Memory B cell (primary cell): ENCODE results near the gene VWCE.
"Not testable (repeated sequence)": the region's sequence is repeated elsewhere in the genome, so short reads cannot be mapped to it uniquely, and the experiment has no call there.

Experiments
- ATAC-seq: fragments of 150-1000 bp; cut with Tn5 transposase; 2 replicates; pipeline ENCODE4 v1.10.0; 2021; ENCODE audit warnings: low read depth, mild to moderate bottlenecking, moderate library complexity
- DNase-seq, 2 donors: peaks; one replicate each; pipeline ENCODE4 v3.0.0; 2022; ENCODE audit warnings: low spot score in 2 of 2
- H3K27ac Mint-ChIP-seq: one replicate; pipeline ENCODE4 v1.8.0; 2022; ENCODE audit warnings: mild to moderate bottlenecking, moderate library complexity, mixed read lengths
- H3K27me3 Mint-ChIP-seq: one replicate; pipeline ENCODE4 v1.8.0; 2022; ENCODE audit warnings: mixed read lengths
- H3K36me3 Mint-ChIP-seq: one replicate; pipeline ENCODE4 v1.8.0; 2022; ENCODE audit warnings: mild to moderate bottlenecking, mixed read lengths
- H3K4me1 Mint-ChIP-seq: one replicate; pipeline ENCODE4 v1.8.0; 2022; ENCODE audit warnings: mixed read lengths
- H3K4me3 Mint-ChIP-seq: one replicate; pipeline ENCODE4 v1.8.0; 2022; ENCODE audit warnings: mild to moderate bottlenecking, moderate library complexity, mixed read lengths
- H3K9me3 Mint-ChIP-seq: one replicate; pipeline ENCODE4 v1.8.0; 2022; ENCODE audit warnings: mixed read lengths

VWCE gene

DNA sequence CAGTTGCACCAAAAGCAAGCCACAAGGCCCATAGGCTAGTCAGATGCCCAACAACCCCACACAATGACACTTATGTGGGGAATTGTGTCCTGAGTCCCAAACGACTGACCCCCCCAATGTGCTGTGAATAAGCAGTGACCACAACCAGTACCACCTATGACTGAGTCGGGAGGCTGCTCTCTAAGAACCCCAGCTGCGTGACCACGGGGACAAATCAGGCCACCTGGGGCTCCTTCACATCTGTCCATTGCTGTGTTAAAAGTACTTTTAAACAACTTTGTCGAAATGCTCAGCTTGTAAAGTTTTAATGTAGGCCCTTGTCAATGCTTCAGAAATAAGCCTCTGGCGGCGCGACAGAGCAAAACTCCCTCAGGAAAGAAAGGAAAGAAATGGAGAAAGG, 54.8 kb downstream of the VWCE start:
- H3K27ac Mint-ChIP-seq, H3K4me3 Mint-ChIP-seq, H3K4me1 Mint-ChIP-seq, H3K36me3 Mint-ChIP-seq, ATAC-seq, DNase-seq, H3K9me3 Mint-ChIP-seq, H3K27me3 Mint-ChIP-seq: not testable (repeated sequence)

DNA sequence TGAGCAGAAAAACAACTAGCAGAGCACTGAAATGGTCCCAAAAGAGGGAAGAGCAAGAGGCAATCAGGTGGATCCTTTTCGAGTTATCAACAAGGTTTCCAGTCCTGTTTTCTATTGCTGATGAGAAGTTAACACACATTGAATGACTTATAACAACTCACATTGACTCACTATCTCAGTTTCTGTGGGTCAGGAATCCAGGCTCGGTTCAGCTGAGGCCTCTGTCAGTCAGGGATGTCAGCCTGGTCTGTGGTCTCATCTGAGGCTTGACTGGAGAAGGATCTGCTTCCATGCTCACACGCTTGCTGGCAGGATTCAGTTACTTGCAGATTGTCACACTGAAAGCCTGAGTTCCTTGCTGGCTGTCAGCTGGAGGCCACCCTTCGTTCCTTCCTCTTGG, 58.0 kb downstream of the VWCE start:
- H3K27ac Mint-ChIP-seq, H3K36me3 Mint-ChIP-seq, H3K9me3 Mint-ChIP-seq, H3K4me3 Mint-ChIP-seq, DNase-seq, H3K27me3 Mint-ChIP-seq, H3K4me1 Mint-ChIP-seq, ATAC-seq: not testable (repeated sequence)

DNA sequence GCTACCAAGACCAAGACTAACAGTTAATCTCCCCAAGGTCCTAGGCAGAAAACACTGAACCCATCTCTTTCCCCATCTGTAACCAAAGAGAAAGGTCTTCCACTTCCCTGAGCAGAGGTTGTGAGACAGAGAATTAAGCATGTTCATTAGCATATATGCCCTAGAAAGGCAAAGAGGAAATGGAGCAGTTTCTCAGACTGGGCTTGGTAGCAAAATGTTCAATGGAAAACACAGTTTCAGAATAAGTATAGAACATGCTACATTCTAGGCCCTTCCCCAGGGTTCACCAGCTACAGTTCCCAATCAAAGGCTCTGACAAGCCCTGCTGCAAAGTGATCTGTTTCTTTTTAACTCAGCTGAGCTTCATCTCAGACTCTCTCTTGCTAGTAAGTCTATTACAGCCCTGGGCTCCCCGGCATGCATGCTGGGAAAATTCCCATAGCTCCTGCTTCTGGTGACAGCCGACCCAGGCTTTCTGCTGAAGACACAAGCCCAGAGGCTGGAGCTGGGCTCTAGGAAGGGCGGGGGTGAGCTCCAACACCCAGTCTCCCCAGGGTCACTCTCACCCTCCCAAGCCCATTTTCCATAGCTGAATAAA, 62.5 kb downstream of the VWCE start:
- H3K27ac Mint-ChIP-seq, ATAC-seq, H3K9me3 Mint-ChIP-seq, DNase-seq, H3K27me3 Mint-ChIP-seq, H3K4me3 Mint-ChIP-seq, H3K4me1 Mint-ChIP-seq, H3K36me3 Mint-ChIP-seq: not testable (repeated sequence)

DNA sequence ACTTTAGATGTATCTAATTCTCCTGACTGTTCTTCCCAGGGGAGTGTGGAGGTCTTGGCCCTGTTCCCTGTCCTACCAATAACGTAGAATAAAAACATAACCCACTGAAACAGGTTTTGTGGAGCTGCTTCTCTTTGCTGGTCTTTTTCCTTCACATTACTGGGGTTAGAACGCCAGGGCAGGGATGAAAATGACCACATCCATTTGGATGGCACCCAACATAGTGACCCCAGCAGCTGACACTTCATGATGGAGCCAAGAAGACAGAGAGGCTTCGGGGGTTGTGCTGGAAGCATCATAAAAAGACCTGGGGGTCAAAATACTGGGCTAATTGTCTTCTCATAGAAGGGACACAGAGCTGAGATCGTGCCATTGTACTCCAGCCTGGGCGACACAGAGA, 63.5 kb downstream of the VWCE start:
- H3K9me3 Mint-ChIP-seq, H3K36me3 Mint-ChIP-seq, H3K27me3 Mint-ChIP-seq, H3K27ac Mint-ChIP-seq, H3K4me1 Mint-ChIP-seq, DNase-seq, ATAC-seq, H3K4me3 Mint-ChIP-seq: not testable (repeated sequence)

DNA sequence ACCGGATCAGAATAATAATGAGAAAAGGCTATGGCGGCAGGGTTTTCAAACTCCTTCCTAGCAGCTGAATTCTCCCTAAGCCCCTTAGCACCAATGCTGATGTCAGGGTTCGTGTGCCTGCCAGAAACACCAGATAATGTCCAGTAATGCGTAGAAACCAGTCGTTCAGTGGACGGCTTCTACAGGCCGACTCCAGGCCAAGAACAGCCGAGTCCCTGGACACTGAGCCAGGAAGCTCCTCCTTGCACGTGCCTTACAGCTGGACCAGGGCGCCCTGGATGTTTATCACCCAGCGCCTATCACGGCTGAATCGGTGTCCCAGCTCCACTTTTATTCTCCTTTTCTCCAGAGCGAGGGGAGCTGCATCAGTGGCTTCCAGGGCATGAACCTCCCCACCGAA, 64.1 kb downstream of the VWCE start:
- H3K4me1 Mint-ChIP-seq, H3K36me3 Mint-ChIP-seq, ATAC-seq, H3K27me3 Mint-ChIP-seq, H3K27ac Mint-ChIP-seq, H3K4me3 Mint-ChIP-seq, H3K9me3 Mint-ChIP-seq, DNase-seq: not testable (repeated sequence)

DNA sequence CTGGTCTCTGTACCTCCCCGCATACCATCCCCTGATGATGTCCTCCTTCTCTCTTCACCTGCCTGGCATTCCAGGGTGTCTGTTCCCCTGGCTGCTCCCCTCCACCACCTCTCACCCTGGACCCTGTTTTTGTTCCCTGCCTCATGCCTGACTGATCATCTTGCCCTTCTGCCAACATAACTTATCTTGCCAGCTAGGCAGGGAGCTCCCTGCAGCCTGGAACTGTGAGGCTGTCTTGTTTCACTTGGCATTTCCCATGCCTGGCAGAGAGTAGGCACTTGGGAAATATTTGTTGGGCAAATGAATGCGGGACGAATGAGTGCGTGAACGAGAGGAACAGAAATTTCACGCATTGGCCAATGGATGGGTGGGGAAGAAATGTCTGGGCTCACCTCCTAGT, 65.7 kb downstream of the VWCE start:
- not testable (repeated sequence) for H3K27ac Mint-ChIP-seq, ATAC-seq, H3K27me3 Mint-ChIP-seq, H3K36me3 Mint-ChIP-seq, DNase-seq, H3K9me3 Mint-ChIP-seq, H3K4me3 Mint-ChIP-seq, H3K4me1 Mint-ChIP-seq

DNA sequence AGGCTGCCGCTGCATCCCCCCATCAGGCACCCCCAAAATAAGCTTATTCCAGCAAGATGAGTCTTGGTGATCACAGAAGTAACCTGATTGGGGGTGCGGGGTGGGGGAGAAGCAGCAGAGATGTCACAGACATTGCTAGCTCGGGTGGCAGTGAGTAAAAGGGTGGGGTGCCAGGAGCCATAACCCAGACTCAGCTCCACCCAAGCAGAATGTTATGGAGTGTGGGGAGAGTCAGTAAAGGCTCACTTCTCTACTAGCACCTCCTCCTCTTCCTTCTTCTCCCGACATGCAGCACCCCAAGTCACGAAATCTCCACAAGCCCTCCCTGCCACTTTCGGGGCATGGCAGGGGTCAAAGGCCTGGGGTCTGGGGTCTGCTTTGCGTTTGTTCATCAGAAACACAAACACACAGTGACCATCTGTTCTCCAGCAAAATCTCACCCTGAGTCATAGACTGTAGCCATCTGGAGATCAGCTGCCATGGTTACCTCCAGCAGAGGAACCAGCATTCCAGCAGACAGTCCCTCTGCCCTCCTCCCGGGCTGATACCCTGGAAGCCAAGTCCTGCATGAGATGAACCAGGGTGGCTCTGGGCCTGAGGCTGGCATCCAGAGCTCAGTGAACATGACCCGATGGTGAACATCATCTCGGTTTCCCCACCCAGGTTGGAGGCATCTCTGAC, 68.5 kb downstream of the VWCE start:
- not testable (repeated sequence) for H3K27me3 Mint-ChIP-seq, H3K36me3 Mint-ChIP-seq, H3K27ac Mint-ChIP-seq, DNase-seq, H3K4me1 Mint-ChIP-seq, H3K9me3 Mint-ChIP-seq, ATAC-seq, H3K4me3 Mint-ChIP-seq

DNA sequence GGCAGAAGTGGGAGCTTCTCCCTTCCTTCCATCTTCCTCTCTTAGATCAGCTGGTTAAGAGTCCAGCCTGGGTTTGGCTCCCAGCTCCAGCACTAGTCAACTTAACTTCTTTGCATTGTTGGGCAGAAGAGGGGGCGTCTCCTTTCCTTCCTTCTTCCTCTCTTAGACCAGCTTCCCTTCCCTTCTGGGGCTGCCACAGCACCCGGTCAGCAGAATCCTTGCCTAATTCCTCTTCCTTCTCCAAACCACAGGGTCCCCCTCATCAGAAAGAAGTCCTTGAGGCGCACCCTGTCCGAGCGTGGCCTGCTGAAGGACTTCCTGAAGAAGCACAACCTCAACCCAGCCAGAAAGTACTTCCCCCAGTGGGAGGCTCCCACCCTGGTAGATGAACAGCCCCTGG, 72.4 kb downstream of the VWCE start:
- not testable (repeated sequence) for ATAC-seq, H3K9me3 Mint-ChIP-seq, H3K27ac Mint-ChIP-seq, H3K4me3 Mint-ChIP-seq, H3K4me1 Mint-ChIP-seq, H3K27me3 Mint-ChIP-seq, H3K36me3 Mint-ChIP-seq, DNase-seq

DNA sequence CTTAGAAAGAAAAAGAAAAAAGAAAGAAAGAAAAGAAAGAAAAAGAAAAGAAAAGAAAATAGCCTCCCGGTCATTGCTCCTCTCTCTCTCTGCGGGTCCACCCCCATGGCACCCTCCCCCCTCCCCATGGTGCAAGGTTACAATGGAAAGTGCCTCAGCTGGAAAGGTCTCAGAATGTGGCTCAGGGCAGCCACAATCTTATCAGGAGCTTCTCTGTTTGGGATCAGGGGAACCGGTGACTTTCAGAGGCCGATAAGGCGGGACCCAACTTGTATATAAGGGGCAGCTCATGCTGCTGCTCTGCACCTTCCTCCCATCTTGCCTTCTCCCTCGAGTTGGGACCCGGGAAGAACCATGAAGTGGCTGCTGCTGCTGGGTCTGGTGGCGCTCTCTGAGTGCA, 73.1 kb downstream of the VWCE start, which contains the start of gene PGA4:
Gene PGA4 (plus strand): TSS at position 301 of the 400 bp plus-strand sequence. CDS start 54 bp downstream, at position 355.
- not testable (repeated sequence) for H3K27me3 Mint-ChIP-seq, H3K36me3 Mint-ChIP-seq, ATAC-seq, H3K4me1 Mint-ChIP-seq, H3K4me3 Mint-ChIP-seq, DNase-seq, H3K9me3 Mint-ChIP-seq, H3K27ac Mint-ChIP-seq

DNA sequence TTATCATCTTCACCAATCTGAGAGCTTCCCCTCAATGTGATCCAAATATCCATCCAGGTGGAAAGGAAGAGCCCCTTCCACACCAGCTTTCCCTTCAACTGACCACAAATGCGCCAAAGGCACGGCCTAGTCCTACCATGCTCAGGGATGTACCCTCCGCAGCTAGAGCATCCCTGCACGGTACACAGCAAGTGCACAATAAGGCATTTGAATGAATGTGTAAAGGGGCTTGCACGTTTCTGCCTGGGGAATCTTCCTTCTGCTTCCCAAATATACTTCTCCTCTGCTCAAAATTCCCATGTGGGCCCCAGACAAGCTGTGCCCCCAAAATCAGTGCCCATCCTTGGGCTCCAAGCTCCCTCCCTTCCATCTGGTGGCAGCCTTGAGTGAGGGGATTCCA, 76.1 kb downstream of the VWCE start:
- DNase-seq, ATAC-seq, H3K27ac Mint-ChIP-seq, H3K4me3 Mint-ChIP-seq, H3K4me1 Mint-ChIP-seq, H3K36me3 Mint-ChIP-seq, H3K27me3 Mint-ChIP-seq, H3K9me3 Mint-ChIP-seq: not testable (repeated sequence)

DNA sequence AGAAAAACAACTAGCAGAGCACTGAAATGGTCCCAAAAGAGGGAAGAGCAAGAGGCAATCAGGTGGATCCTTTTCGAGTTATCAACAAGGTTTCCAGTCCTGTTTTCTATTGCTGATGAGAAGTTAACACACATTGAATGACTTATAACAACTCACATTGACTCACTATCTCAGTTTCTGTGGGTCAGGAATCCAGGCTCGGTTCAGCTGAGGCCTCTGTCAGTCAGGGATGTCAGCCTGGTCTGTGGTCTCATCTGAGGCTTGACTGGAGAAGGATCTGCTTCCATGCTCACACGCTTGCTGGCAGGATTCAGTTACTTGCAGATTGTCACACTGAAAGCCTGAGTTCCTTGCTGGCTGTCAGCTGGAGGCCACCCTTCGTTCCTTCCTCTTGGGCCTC, 76.8 kb downstream of the VWCE start:
- not testable (repeated sequence) for H3K4me1 Mint-ChIP-seq, H3K27me3 Mint-ChIP-seq, H3K27ac Mint-ChIP-seq, ATAC-seq, DNase-seq, H3K4me3 Mint-ChIP-seq, H3K36me3 Mint-ChIP-seq, H3K9me3 Mint-ChIP-seq

DNA sequence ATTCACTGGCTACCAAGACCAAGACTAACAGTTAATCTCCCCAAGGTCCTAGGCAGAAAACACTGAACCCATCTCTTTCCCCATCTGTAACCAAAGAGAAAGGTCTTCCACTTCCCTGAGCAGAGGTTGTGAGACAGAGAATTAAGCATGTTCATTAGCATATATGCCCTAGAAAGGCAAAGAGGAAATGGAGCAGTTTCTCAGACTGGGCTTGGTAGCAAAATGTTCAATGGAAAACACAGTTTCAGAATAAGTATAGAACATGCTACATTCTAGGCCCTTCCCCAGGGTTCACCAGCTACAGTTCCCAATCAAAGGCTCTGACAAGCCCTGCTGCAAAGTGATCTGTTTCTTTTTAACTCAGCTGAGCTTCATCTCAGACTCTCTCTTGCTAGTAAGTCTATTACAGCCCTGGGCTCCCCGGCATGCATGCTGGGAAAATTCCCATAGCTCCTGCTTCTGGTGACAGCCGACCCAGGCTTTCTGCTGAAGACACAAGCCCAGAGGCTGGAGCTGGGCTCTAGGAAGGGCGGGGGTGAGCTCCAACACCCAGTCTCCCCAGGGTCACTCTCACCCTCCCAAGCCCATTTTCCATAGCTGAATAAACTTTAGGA, 81.3 kb downstream of the VWCE start:
- ATAC-seq, H3K27ac Mint-ChIP-seq, H3K4me1 Mint-ChIP-seq: not testable (repeated sequence)

DNA sequence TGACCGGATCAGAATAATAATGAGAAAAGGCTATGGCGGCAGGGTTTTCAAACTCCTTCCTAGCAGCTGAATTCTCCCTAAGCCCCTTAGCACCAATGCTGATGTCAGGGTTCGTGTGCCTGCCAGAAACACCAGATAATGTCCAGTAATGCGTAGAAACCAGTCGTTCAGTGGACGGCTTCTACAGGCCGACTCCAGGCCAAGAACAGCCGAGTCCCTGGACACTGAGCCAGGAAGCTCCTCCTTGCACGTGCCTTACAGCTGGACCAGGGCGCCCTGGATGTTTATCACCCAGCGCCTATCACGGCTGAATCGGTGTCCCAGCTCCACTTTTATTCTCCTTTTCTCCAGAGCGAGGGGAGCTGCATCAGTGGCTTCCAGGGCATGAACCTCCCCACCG, 82.9 kb downstream of the VWCE start:
- ATAC-seq, H3K9me3 Mint-ChIP-seq: not testable (repeated sequence)

More for the DNA sequence above, 81.3 kb downstream of the VWCE start:
- not testable (repeated sequence) for H3K36me3 Mint-ChIP-seq, H3K9me3 Mint-ChIP-seq, H3K4me3 Mint-ChIP-seq, DNase-seq, H3K27me3 Mint-ChIP-seq

DNA sequence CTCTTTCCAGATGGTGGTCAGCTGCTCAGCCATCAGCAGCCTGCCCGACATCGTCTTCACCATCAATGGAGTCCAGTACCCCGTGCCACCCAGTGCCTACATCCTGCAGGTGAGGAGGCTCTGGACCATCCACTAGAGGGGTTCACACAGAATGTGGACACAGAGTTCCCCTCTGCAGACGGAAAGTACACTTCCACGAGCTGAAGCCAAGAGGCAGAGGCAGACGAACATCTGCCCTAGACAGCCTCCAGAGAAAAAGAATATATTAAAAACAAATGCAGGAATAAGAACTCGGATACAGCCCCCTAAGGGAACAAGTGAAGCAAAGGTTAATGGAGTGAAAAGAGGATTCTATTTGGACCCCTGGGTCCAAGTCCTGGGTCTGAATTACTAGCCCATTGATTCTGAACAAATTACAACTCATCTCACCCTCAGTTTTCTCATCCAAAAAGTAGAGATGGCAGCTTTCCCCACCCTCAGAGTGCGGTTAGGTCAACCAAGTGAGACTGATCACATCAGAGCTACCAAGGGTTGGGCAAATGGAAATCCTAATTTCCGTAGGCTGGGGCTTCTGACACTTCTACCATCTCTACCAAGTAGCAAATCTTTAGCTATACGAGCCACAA, 83.7 kb downstream of the VWCE start:
- DNase-seq, H3K9me3 Mint-ChIP-seq, ATAC-seq, H3K27me3 Mint-ChIP-seq, H3K27ac Mint-ChIP-seq, H3K4me3 Mint-ChIP-seq, H3K4me1 Mint-ChIP-seq, H3K36me3 Mint-ChIP-seq: not testable (repeated sequence)

More for the DNA sequence above, 82.9 kb downstream of the VWCE start:
- not testable (repeated sequence) for H3K4me1 Mint-ChIP-seq, H3K36me3 Mint-ChIP-seq, DNase-seq, H3K4me3 Mint-ChIP-seq, H3K27me3 Mint-ChIP-seq, H3K27ac Mint-ChIP-seq
